NCI-H1092 (cell line): ENCODE measurements around the gene AFG1L.
"Not testable (repeated sequence)": the region's sequence is repeated elsewhere in the genome, so short reads cannot be mapped to it uniquely, and the experiment has no call there.

ENCODE experiments used
- DNase-seq: peaks from one replicate; lab custom pipeline; 2025; lab: John Stamatoyannopoulos, UW

The AFG1L gene

GRCh38 chr6:108556866-108557493, 262.1 kb downstream of the AFG1L start:
- DNase-seq, result no peak

GRCh38 chr6:108557494-108558371, 262.9 kb downstream of the AFG1L start:
- DNase-seq, result peak; percentile 11

GRCh38 chr6:108558372-108559096, 263.7 kb downstream of the AFG1L start:
- peak; percentile 95 for DNase-seq

- peak; percentile 76 for DNase-seq
Measured at GRCh38 chr6:108559097-108559883, 264.4 kb downstream of the AFG1L start.

GRCh38 chr6:108559884-108560462, 265.1 kb downstream of the AFG1L start:
- peak; percentile 72 for DNase-seq

GRCh38 chr6:108560463-108561308, 265.8 kb downstream of the AFG1L start, which contains the start of gene FOXO3:
Gene FOXO3, plus strand, starts transcription at chr6:108560917. Its CDS starts 292 bp downstream, at chr6:108561209.
- DNase-seq, result peak; percentile 52

- DNase-seq, result not testable (repeated sequence)
Measured at GRCh38 chr6:108561309-108561647, 266.4 kb downstream of the AFG1L start.

GRCh38 chr6:108561742-108562502, 267.1 kb downstream of the AFG1L start:
- no peak for DNase-seq

GRCh38 chr6:108562503-108562993, 267.7 kb downstream of the AFG1L start:
- DNase-seq, result no peak

- DNase-seq, result no peak
Measured at GRCh38 chr6:108563292-108563691, 268.4 kb downstream of the AFG1L start.

GRCh38 chr6:108564178-108564577, 269.3 kb downstream of the AFG1L start:
- no peak for DNase-seq

GRCh38 chr6:108565091-108565766, 270.4 kb downstream of the AFG1L start:
- no peak for DNase-seq

- no peak for DNase-seq
Measured at GRCh38 chr6:108565893-108566292, 271.0 kb downstream of the AFG1L start.

GRCh38 chr6:108566406-108566805, 271.6 kb downstream of the AFG1L start:
- DNase-seq, result no peak

- DNase-seq, result no peak
Measured at GRCh38 chr6:108568101-108568500, 273.2 kb downstream of the AFG1L start.

- DNase-seq, result no peak
Measured at GRCh38 chr6:108568551-108569305, 273.9 kb downstream of the AFG1L start.

- DNase-seq, result no peak
Measured at GRCh38 chr6:108570517-108570916, 275.7 kb downstream of the AFG1L start.

GRCh38 chr6:108574457-108575141, 279.7 kb downstream of the AFG1L start:
- no peak for DNase-seq
